ENCODE results near the gene CEP55. TPM values are rescaled to one million over a fixed set of nuclear protein-coding genes. Genes with fewer than 3 reads are reported as not detected.

The CEP55 gene
- total and polyA plus RNA-seq, 2 donors (not counting 1 experiment from before 2014, with no cell fraction given) = 16.1 to 19.0 TPM

GRCh38 chr10:93568105-93568390 is 71.6 kb downstream of the CEP55 start:
- Histone ChIP-seq H3K4me2 (ENCODE audit: extremely low read depth, insufficient read depth, low read length) (no peak overlapping the region), H3K9me3 (ENCODE audit: control insufficient read depth, insufficient read depth, low read depth, low read length) (no peaks in the 10 kb centered on the region), H3K4me3 (replicated peaks in 1 of 4; ENCODE audit: control extremely low read depth in 1 of 4, insufficient read depth in 1 of 4, low read depth in 3 of 4, low read length in 4 of 4) (no peak overlapping the region), H2AFZ (ENCODE audit: low read length) (no peak overlapping the region), H3K79me2 (ENCODE audit: control insufficient read depth, insufficient read depth, low read length) (no peaks in the 10 kb centered on the region), H3K4me1 (ENCODE audit: control insufficient read depth, extremely low read depth, insufficient read depth, low read length) (no peaks in the 10 kb centered on the region), H3K9ac (ENCODE audit: insufficient read depth, low read length) (no peak overlapping the region), H4K20me1 (ENCODE audit: control insufficient read depth, extremely low read depth, insufficient read depth, low read length) (no peaks in the 10 kb centered on the region), H3K36me3 (ENCODE audit: control insufficient read depth, insufficient read depth, low read length) (no peaks in the 10 kb centered on the region), H3K27ac (ENCODE audit: insufficient read depth, low read length) (no peak overlapping the region), H3K27me3 (ENCODE audit: control insufficient read depth, insufficient read depth, low read length) (peaks cover 37% of the 10 kb centered on the region)
- no peak for TF ChIP-seq EZH2 (IDR thresholded peaks at IDR 0.05; ENCODE audit: low read length, missing control alignments)
- no peak for TF ChIP-seq CTCF (conservative IDR thresholded peaks at IDR 0.05 in 1 of 2, IDR thresholded peaks at IDR 0.05 in 1 of 2; ENCODE audit: low read depth in 1 of 2, low read length in 2 of 2)
- no peak for DNase-seq (ENCODE audit: low read depth in 2 of 2)

- Histone ChIP-seq H3K9ac (ENCODE audit: insufficient read depth, low read length) (no peak overlapping the region), H3K36me3 (ENCODE audit: control insufficient read depth, insufficient read depth, low read length) (no peaks in the 10 kb centered on the region), H3K27ac (ENCODE audit: insufficient read depth, low read length) (no peak overlapping the region), H4K20me1 (ENCODE audit: control insufficient read depth, extremely low read depth, insufficient read depth, low read length) (no peaks in the 10 kb centered on the region), H3K4me2 (ENCODE audit: extremely low read depth, insufficient read depth, low read length) (no peak overlapping the region), H3K4me3 (replicated peaks in 1 of 4; ENCODE audit: control extremely low read depth in 1 of 4, insufficient read depth in 1 of 4, low read depth in 3 of 4, low read length in 4 of 4) (no peak overlapping the region), H3K4me1 (ENCODE audit: control insufficient read depth, extremely low read depth, insufficient read depth, low read length) (no peaks in the 10 kb centered on the region), H3K9me3 (ENCODE audit: control insufficient read depth, insufficient read depth, low read depth, low read length) (no peaks in the 10 kb centered on the region), H3K79me2 (ENCODE audit: control insufficient read depth, insufficient read depth, low read length) (no peaks in the 10 kb centered on the region), H2AFZ (ENCODE audit: low read length) (no peak overlapping the region), H3K27me3 (ENCODE audit: control insufficient read depth, insufficient read depth, low read length) (peaks cover 38% of the 10 kb centered on the region)
- TF ChIP-seq CTCF (conservative IDR thresholded peaks at IDR 0.05 in 1 of 2, IDR thresholded peaks at IDR 0.05 in 1 of 2; ENCODE audit: low read depth in 1 of 2, low read length in 2 of 2) = no peak
- TF ChIP-seq EZH2 (IDR thresholded peaks at IDR 0.05; ENCODE audit: low read length, missing control alignments) = no peak
- DNase-seq (ENCODE audit: low read depth in 2 of 2) = no peak
Measured at GRCh38 chr10:93570383-93570782, 74.0 kb downstream of the CEP55 start.

GRCh38 chr10:93572606-93573005 is 76.2 kb downstream of the CEP55 start:
- no peaks in the 10 kb centered on the region for H3K36me3 ChIP-seq (ENCODE audit: control insufficient read depth, insufficient read depth, low read length)
- no peak for DNase-seq (ENCODE audit: low read depth in 2 of 2)
- H3K9me3 ChIP-seq (ENCODE audit: control insufficient read depth, insufficient read depth, low read depth, low read length) = no peaks in the 10 kb centered on the region
- H3K79me2 ChIP-seq (ENCODE audit: control insufficient read depth, insufficient read depth, low read length) = no peaks in the 10 kb centered on the region
- H4K20me1 ChIP-seq (ENCODE audit: control insufficient read depth, extremely low read depth, insufficient read depth, low read length) = no peaks in the 10 kb centered on the region
- H3K4me3 ChIP-seq (replicated peaks in 1 of 4; ENCODE audit: control extremely low read depth in 1 of 4, insufficient read depth in 1 of 4, low read depth in 3 of 4, low read length in 4 of 4) = no peak overlapping the region
- H3K9ac ChIP-seq (ENCODE audit: insufficient read depth, low read length) = no peak overlapping the region
- H3K4me1 ChIP-seq (ENCODE audit: control insufficient read depth, extremely low read depth, insufficient read depth, low read length) = no peaks in the 10 kb centered on the region
- peaks cover 32% of the 10 kb centered on the region for H3K27me3 ChIP-seq (ENCODE audit: control insufficient read depth, insufficient read depth, low read length)
- TF ChIP-seq EZH2 (IDR thresholded peaks at IDR 0.05; ENCODE audit: low read length, missing control alignments) (no peak), CTCF (conservative IDR thresholded peaks at IDR 0.05 in 1 of 2, IDR thresholded peaks at IDR 0.05 in 1 of 2; ENCODE audit: low read depth in 1 of 2, low read length in 2 of 2) (no peak)
- H3K27ac ChIP-seq (ENCODE audit: insufficient read depth, low read length) = no peak overlapping the region
- H3K4me2 ChIP-seq (ENCODE audit: extremely low read depth, insufficient read depth, low read length) = no peak overlapping the region
- H2AFZ ChIP-seq (ENCODE audit: low read length) = no peak overlapping the region
